Right lobe of liver (tissue), 4 donors: ENCODE data around the gene FSTL4.

Source experiments
- CTCF ChIP-seq, 4 donors: fragments of 200-600 bp in 3 of 4; fragments of 450-650 bp in 1 of 4; IDR thresholded peaks; one replicate each; pipeline versions ENCODE4 v1.5.1 to v1.8.0; 2016 to 2022; ENCODE audit warnings: antibody characterized with exemption in 4 of 4, mild to moderate bottlenecking in 2 of 4
- POLR2A ChIP-seq: fragments of 450-650 bp; IDR thresholded peaks from one replicate; pipeline ENCODE4 v1.6.1; 2017; ENCODE audit warnings: antibody characterized with exemption, mild to moderate bottlenecking
- donor health status: DM: no; HTN: no; CAD: no.
- donor health status: DM: no; HTN: no; CAD: no.
- donor health status: DM: no; HTN: yes; CAD: no.

- TF ChIP-seq CTCF (IDR thresholded peaks at IDR 0.05) (no peak), POLR2A (no peak)
These were observed 90.5 kb downstream of the FSTL4 start for GRCh38 chr5:133521801-133522200.
